WTC11 (cell line): Measurements from ENCODE around the gene GSTM2. TPM values are rescaled to one million over a fixed set of nuclear protein-coding genes. Genes with fewer than 3 reads are reported as not detected.
"Not testable (repeated sequence)": the region's sequence is repeated elsewhere in the genome, so short reads cannot be mapped to it uniquely, and the experiment has no call there.

Experiments used
- ATAC-seq: fragments of 200-7000 bp; cut with Tn5 transposase; 2 replicates; pipeline ENCODE4 v1.10.0; 2021; ENCODE audit warnings: mild to moderate bottlenecking, moderate library complexity
- CTCF ChIA-PET: fragments of 300-600 bp; sonication (Branson Sonifier 250); formaldehyde crosslinking; loops from one replicate; lab custom pipeline; 2021; ENCODE audit warnings: antibody characterized with exemption; lab: Charles Lee
- POLR2A ChIA-PET: fragments of 350-600 bp; sonication (Branson Sonifier 250); formaldehyde crosslinking; loops from one replicate; lab custom pipeline; 2021; ENCODE audit warnings: antibody characterized with exemption; lab: Charles Lee
- DNase-seq: peaks from one replicate; pipeline ENCODE4 v3.0.0; 2021; ENCODE audit warnings: low spot score
- H3K27ac Mint-ChIP-seq: 2 replicates; pipeline ENCODE4 v1.8.0; 2021; ENCODE audit warnings: mixed read lengths
- H3K27me3 Mint-ChIP-seq: 2 replicates; pipeline ENCODE4 v1.8.0; 2021; ENCODE audit warnings: low read depth, mild to moderate bottlenecking, moderate library complexity, mixed read lengths
- H3K36me3 Mint-ChIP-seq: 2 replicates; pipeline ENCODE4 v1.8.0; 2021; ENCODE audit warnings: mixed read lengths
- H3K4me1 Mint-ChIP-seq: 2 replicates; pipeline ENCODE4 v1.8.0; 2022; ENCODE audit warnings: mixed read lengths
- H3K4me3 Mint-ChIP-seq: 2 replicates; pipeline ENCODE4 v1.8.0; 2021; ENCODE audit warnings: mild to moderate bottlenecking, moderate library complexity, mixed read lengths
- H3K9me3 Mint-ChIP-seq: 2 replicates; pipeline ENCODE4 v1.8.0; 2021; ENCODE audit warnings: mixed read lengths
- ATF1 ChIP-seq: sonication (generic); formaldehyde crosslinking; IDR thresholded peaks from 2 replicates; pipeline ENCODE4 v1.8.1; 2023; ENCODE audit warnings: mild to moderate bottlenecking, moderate library complexity, missing genetic modification reagents
- ETV6 ChIP-seq: sonication (generic); formaldehyde crosslinking; IDR thresholded peaks from 2 replicates; pipeline ENCODE4 v1.8.1; 2022; ENCODE audit warnings: mild to moderate bottlenecking, missing genetic modification reagents
- FOXP1 ChIP-seq: sonication (generic); formaldehyde crosslinking; IDR thresholded peaks from 2 replicates; pipeline ENCODE4 v1.8.0; 2022; ENCODE audit warnings: missing genetic modification reagents, mild to moderate bottlenecking, moderate library complexity, borderline replicate concordance
- HMGA2 ChIP-seq: fragments of 250-450 bp; sonication (Bioruptor Pico); IDR thresholded peaks from 2 replicates; pipeline ENCODE4 v1.4.0; 2021; ENCODE audit warnings: mild to moderate bottlenecking, moderate library complexity
- MXD4 ChIP-seq: fragments of 250-450 bp; sonication (Bioruptor Pico); IDR thresholded peaks from 2 replicates; pipeline ENCODE4 v1.8.0; 2021; ENCODE audit warnings: mild to moderate bottlenecking, moderate library complexity, borderline replicate concordance
- NFE2L1 ChIP-seq: sonication (generic); formaldehyde crosslinking; IDR thresholded peaks from 2 replicates; pipeline ENCODE4 v1.8.1; 2023; ENCODE audit warnings: missing genetic modification reagents
- NR1H2 ChIP-seq: sonication (generic); formaldehyde crosslinking; IDR thresholded peaks from 2 replicates; pipeline ENCODE4 v1.9.0; 2021; ENCODE audit warnings: mild to moderate bottlenecking, moderate library complexity, missing genetic modification reagents
- NR2C2 ChIP-seq: sonication (generic); formaldehyde crosslinking; IDR thresholded peaks from 2 replicates; pipeline ENCODE4 v1.8.0; 2022; ENCODE audit warnings: mild to moderate bottlenecking, missing genetic modification reagents
- ZNF263 ChIP-seq: sonication (generic); formaldehyde crosslinking; IDR thresholded peaks from 2 replicates; pipeline ENCODE4 v1.8.1; 2022; ENCODE audit warnings: low read depth, mild to moderate bottlenecking, moderate library complexity, missing genetic modification reagents
- ZNF423 ChIP-seq: fragments of 250-450 bp; sonication (Bioruptor Pico); IDR thresholded peaks from 2 replicates; pipeline ENCODE4 v2.1.2; 2022; ENCODE audit warnings: mild to moderate bottlenecking, moderate library complexity
- ZNF671 ChIP-seq: fragments of 250-450 bp; sonication (Bioruptor Pico); IDR thresholded peaks from 2 replicates; pipeline ENCODE4 v1.8.0; 2021; ENCODE audit warnings: mild to moderate bottlenecking
- total RNA-seq: library from RNA; stranded (reverse); gene quantifications from 3 replicates; pipeline ENCODE4 v1.2.3, GENCODE V29; 2021
- TF ChIP-seq, protein P1 (sequence below): sonication (generic); formaldehyde crosslinking; IDR thresholded peaks from 2 replicates; pipeline ENCODE4 v1.8.1; 2023; ENCODE audit warnings: mild to moderate bottlenecking, missing genetic modification reagents
- TF ChIP-seq, protein P2 (sequence below): sonication (generic); formaldehyde crosslinking; IDR thresholded peaks from 2 replicates; pipeline ENCODE4 v1.8.1; 2023; ENCODE audit warnings: mild to moderate bottlenecking, missing genetic modification reagents, borderline replicate concordance
- TF ChIP-seq, protein P3 (sequence below): sonication (generic); formaldehyde crosslinking; IDR thresholded peaks from 2 replicates; pipeline ENCODE4 v1.8.0; 2022; ENCODE audit warnings: mild to moderate bottlenecking, missing genetic modification reagents
- TF ChIP-seq, protein P4 (sequence below): sonication (generic); formaldehyde crosslinking; IDR thresholded peaks from 2 replicates; pipeline ENCODE4 v1.8.0; 2022; ENCODE audit warnings: mild to moderate bottlenecking, missing genetic modification reagents
- TF ChIP-seq, protein P5 (sequence below): sonication (generic); formaldehyde crosslinking; IDR thresholded peaks from 2 replicates; pipeline ENCODE4 v1.8.0; 2023; ENCODE audit warnings: missing genetic modification reagents

The GSTM2 gene
- total RNA-seq, 1 experiment from 2014 or later, result 12.9 TPM

DNA sequence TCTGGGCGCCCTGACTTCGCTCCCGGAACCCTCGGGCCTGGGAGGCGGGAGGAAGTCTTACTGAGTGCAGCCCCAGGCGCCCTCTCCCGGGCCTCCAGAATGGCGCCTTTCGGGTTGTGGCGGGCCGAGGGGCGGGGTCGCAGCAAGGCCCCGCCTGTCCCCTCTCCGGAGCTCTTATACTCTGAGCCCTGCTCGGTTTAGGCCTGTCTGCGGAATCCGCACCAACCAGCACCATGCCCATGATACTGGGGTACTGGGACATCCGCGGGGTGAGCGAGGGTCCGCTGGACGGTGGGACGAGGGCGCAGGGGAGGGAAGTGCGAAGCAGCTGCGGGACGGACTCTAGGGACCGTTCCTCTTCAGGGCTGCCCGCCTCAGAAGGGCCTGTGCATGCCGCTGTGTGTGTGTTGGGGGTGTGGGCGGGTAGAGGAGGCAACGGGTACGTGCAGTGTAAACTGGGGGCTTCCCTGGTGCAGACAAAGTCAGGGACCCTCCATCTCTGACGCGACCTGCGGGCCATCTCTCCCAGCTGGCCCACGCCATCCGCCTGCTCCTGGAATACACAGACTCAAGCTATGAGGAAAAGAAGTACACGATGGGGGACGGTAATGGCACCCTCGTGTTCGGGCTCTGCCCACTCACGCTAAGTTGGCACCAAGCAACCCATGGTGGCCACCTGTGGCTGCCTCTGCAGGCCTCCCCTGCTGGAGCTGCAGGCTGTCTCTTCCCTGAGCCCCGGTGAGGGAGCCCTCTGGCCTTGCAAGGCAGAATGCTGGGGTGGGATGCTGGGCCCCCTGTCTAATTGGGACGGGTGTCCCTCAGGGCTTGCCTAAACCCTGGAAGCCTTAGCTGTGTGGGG, 20.0 kb downstream of the GSTM2 start, which contains the start of gene GSTM1:
Gene GSTM1, plus strand, starts transcription at position 177 of the 859 bp plus-strand sequence. Its CDS starts 57 bp downstream, at position 234.
- no peak within 1 kb of the TSS for H3K27ac Mint-ChIP-seq
- H3K36me3 Mint-ChIP-seq, result no peaks in the 10 kb centered on the region
- H3K4me3 Mint-ChIP-seq, result no peak within 1 kb of the TSS
- ChIA-PET POLR2A (no interaction called here), CTCF (no interaction called here)
- DNase-seq (no peak), ATAC-seq (no peak)
- no peaks in the 10 kb centered on the region for H3K27me3 Mint-ChIP-seq
- TF ChIP-seq NR2C2 (CRISPR knock-in tag), result no peak
- no peak for TF ChIP-seq ZNF423 (CRISPR knock-in tag)
- TF ChIP-seq, protein P1, sequence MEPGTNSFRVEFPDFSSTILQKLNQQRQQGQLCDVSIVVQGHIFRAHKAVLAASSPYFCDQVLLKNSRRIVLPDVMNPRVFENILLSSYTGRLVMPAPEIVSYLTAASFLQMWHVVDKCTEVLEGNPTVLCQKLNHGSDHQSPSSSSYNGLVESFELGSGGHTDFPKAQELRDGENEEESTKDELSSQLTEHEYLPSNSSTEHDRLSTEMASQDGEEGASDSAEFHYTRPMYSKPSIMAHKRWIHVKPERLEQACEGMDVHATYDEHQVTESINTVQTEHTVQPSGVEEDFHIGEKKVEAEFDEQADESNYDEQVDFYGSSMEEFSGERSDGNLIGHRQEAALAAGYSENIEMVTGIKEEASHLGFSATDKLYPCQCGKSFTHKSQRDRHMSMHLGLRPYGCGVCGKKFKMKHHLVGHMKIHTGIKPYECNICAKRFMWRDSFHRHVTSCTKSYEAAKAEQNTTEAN (CRISPR knock-in tag), result no peak
- TF ChIP-seq ZNF671 (CRISPR knock-in tag), result no peak
- TF ChIP-seq MXD4 (CRISPR knock-in tag), result no peak
- H3K4me1 Mint-ChIP-seq, result no peaks in the 10 kb centered on the region
- no peaks in the 10 kb centered on the region for H3K9me3 Mint-ChIP-seq

DNA sequence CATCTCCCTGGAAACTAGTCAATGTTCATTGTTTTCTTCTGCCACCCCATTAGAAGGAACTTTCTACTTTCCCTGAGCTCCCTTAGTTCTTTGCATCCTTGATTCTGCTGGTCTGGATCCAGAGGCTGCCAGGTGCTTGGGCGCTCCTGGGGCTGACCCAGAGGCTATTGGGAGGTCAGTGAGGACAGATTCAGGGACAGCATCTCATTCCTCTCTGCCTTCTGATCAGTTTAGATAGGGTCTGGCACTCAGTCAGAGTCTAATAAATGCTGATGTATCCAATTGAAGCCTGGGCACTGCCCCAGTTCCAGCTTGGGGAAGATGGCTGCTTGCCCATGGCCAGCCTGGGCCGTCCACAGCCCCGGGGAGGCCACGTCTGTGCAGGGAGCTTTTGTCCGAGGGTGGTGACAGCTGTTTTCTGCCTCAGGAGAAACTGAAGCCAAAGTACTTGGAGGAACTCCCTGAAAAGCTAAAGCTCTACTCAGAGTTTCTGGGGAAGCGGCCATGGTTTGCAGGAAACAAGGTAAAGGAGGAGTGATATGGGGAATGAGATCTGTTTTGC, 22.1 kb downstream of the GSTM2 start:
- ChIA-PET CTCF (no interaction called here), POLR2A (no interaction called here)
- no peak for DNase-seq
- no peaks in the 10 kb centered on the region for H3K27me3 Mint-ChIP-seq
- no peaks in the 10 kb centered on the region for H3K9me3 Mint-ChIP-seq
- H3K27ac Mint-ChIP-seq, result no peak overlapping the region
- no peak overlapping the region for H3K4me3 Mint-ChIP-seq
- TF ChIP-seq, protein P2, sequence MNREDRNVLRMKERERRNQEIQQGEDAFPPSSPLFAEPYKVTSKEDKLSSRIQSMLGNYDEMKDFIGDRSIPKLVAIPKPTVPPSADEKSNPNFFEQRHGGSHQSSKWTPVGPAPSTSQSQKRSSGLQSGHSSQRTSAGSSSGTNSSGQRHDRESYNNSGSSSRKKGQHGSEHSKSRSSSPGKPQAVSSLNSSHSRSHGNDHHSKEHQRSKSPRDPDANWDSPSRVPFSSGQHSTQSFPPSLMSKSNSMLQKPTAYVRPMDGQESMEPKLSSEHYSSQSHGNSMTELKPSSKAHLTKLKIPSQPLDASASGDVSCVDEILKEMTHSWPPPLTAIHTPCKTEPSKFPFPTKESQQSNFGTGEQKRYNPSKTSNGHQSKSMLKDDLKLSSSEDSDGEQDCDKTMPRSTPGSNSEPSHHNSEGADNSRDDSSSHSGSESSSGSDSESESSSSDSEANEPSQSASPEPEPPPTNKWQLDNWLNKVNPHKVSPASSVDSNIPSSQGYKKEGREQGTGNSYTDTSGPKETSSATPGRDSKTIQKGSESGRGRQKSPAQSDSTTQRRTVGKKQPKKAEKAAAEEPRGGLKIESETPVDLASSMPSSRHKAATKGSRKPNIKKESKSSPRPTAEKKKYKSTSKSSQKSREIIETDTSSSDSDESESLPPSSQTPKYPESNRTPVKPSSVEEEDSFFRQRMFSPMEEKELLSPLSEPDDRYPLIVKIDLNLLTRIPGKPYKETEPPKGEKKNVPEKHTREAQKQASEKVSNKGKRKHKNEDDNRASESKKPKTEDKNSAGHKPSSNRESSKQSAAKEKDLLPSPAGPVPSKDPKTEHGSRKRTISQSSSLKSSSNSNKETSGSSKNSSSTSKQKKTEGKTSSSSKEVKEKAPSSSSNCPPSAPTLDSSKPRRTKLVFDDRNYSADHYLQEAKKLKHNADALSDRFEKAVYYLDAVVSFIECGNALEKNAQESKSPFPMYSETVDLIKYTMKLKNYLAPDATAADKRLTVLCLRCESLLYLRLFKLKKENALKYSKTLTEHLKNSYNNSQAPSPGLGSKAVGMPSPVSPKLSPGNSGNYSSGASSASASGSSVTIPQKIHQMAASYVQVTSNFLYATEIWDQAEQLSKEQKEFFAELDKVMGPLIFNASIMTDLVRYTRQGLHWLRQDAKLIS (CRISPR knock-in tag), result no peak
- H3K36me3 Mint-ChIP-seq, result no peaks in the 10 kb centered on the region
- no peaks in the 10 kb centered on the region for H3K4me1 Mint-ChIP-seq
- no peak for ATAC-seq

DNA sequence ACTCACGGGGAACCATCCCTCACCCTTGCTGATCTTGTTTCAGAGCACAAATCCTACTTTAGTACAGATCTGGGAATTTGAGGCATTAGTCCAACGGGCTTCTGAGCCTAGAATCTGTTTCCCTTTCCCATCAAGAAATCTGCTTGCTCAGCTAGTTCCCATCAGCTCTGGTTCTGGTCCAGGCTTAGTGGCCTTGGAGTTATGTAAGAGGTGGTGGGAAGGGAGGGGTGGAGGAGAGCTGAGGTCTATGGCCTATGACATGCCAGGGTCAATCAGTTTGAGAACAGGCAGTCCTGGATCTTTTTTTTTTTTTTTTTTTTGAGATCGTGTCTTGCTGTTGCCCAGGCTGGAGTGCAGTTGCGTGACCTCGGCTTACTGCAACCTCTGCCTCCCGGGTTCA, 23.9 kb downstream of the GSTM2 start:
- Mint-ChIP-seq H3K27me3 (no peaks in the 10 kb centered on the region), H3K4me3 (no peak overlapping the region), H3K4me1 (no peaks in the 10 kb centered on the region), H3K9me3 (no peaks in the 10 kb centered on the region), H3K36me3 (no peaks in the 10 kb centered on the region), H3K27ac (no peak overlapping the region)
- ChIA-PET CTCF (no interaction called here), POLR2A (no interaction called here)
- no peak for TF ChIP-seq ATF1 (CRISPR knock-in tag)
- TF ChIP-seq, protein P3, sequence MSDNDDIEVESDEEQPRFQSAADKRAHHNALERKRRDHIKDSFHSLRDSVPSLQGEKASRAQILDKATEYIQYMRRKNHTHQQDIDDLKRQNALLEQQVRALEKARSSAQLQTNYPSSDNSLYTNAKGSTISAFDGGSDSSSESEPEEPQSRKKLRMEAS, result no peak
- no peak for TF ChIP-seq ZNF671 (CRISPR knock-in tag)
- no peak for TF ChIP-seq NFE2L1 (CRISPR knock-in tag)
- no peak for TF ChIP-seq NR1H2 (CRISPR knock-in tag)
- TF ChIP-seq, protein P4, sequence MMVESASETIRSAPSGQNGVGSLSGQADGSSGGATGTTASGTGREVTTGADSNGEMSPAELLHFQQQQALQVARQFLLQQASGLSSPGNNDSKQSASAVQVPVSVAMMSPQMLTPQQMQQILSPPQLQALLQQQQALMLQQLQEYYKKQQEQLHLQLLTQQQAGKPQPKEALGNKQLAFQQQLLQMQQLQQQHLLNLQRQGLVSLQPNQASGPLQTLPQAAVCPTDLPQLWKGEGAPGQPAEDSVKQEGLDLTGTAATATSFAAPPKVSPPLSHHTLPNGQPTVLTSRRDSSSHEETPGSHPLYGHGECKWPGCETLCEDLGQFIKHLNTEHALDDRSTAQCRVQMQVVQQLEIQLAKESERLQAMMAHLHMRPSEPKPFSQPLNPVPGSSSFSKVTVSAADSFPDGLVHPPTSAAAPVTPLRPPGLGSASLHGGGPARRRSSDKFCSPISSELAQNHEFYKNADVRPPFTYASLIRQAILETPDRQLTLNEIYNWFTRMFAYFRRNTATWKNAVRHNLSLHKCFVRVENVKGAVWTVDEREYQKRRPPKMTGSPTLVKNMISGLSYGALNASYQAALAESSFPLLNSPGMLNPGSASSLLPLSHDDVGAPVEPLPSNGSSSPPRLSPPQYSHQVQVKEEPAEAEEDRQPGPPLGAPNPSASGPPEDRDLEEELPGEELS (CRISPR knock-in tag), result no peak
- no peak for TF ChIP-seq ZNF263
- TF ChIP-seq, protein P1 (CRISPR knock-in tag), result no peak
- no peak for TF ChIP-seq FOXP1 (CRISPR knock-in tag)
- no peak for TF ChIP-seq HMGA2 (CRISPR knock-in tag)
- TF ChIP-seq, protein P5, sequence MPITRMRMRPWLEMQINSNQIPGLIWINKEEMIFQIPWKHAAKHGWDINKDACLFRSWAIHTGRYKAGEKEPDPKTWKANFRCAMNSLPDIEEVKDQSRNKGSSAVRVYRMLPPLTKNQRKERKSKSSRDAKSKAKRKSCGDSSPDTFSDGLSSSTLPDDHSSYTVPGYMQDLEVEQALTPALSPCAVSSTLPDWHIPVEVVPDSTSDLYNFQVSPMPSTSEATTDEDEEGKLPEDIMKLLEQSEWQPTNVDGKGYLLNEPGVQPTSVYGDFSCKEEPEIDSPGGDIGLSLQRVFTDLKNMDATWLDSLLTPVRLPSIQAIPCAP (CRISPR knock-in tag), result no peak
- TF ChIP-seq ETV6 (CRISPR knock-in tag), result no peak
- ATAC-seq, result no peak
- no peak for DNase-seq

DNA sequence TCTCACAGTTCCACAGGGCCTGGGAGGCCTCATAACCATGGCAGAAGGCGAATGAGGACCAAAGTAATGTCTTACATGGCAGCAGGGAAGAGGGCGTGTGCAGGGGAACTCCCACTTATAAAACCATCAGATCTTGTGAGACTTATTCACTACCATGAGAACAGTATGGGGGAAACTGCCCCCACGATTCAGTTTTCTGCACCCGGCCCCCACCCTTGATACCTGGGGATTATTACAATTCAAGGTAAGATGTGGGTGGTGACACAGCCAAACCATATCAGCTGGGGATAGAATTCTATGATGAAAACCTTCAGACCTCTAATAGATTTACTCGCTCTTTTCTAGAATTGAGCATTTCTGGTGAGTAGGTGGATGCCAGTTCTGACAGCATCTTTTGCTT, 26.5 kb downstream of the GSTM2 start:
- POLR2A ChIA-PET, ATAC-seq, H3K9me3 Mint-ChIP-seq, H3K27ac Mint-ChIP-seq, H3K36me3 Mint-ChIP-seq, DNase-seq, H3K27me3 Mint-ChIP-seq, CTCF ChIA-PET, H3K4me3 Mint-ChIP-seq, H3K4me1 Mint-ChIP-seq: not testable (repeated sequence)
